Measurements from ENCODE around the gene SLC35E3.
"Not testable (repeated sequence)": the region's sequence is repeated elsewhere in the genome, so short reads cannot be mapped to it uniquely, and the experiment has no call there.

Gene SLC35E3

GRCh38 chr12:68796399-68796798 is 50.4 kb downstream of the SLC35E3 start:
- no peak for DNase-seq

- DNase-seq, result no peak
Measured at GRCh38 chr12:68798882-68799234, 52.9 kb downstream of the SLC35E3 start.

GRCh38 chr12:68800294-68800693 is 54.3 kb downstream of the SLC35E3 start:
- DNase-seq, result no peak

- not testable (repeated sequence) for DNase-seq
Measured at GRCh38 chr12:68801124-68801523, 55.1 kb downstream of the SLC35E3 start.

- not testable (repeated sequence) for DNase-seq
Measured at GRCh38 chr12:68802372-68802745, 56.4 kb downstream of the SLC35E3 start.

- not testable (repeated sequence) for DNase-seq
Measured at GRCh38 chr12:68802911-68803651, 57.1 kb downstream of the SLC35E3 start.

- no peak for DNase-seq
Measured at GRCh38 chr12:68803948-68804656, 58.1 kb downstream of the SLC35E3 start.

GRCh38 chr12:68804657-68805591 is 58.9 kb downstream of the SLC35E3 start:
- no peak for DNase-seq

- no peak for DNase-seq
Measured at GRCh38 chr12:68805592-68806120, 59.7 kb downstream of the SLC35E3 start.

GRCh38 chr12:68806488-68807237 is 60.7 kb downstream of the SLC35E3 start:
- no peak for DNase-seq

GRCh38 chr12:68807274-68807575 is 61.2 kb downstream of the SLC35E3 start:
- not testable (repeated sequence) for DNase-seq

- peak; percentile 97 for DNase-seq
Measured at GRCh38 chr12:68807576-68808387, 61.8 kb downstream of the SLC35E3 start, which contains the start of gene MDM2. Gene MDM2, plus strand, starts transcription at chr12:68808177. Its CDS starts 301 bp downstream, at chr12:68808478.

GRCh38 chr12:68808388-68809189 is 62.6 kb downstream of the SLC35E3 start:
- DNase-seq, result peak; percentile 28

GRCh38 chr12:68809190-68810026 is 63.4 kb downstream of the SLC35E3 start:
- DNase-seq, result no peak

GRCh38 chr12:68810027-68810389 is 64.0 kb downstream of the SLC35E3 start:
- DNase-seq, result not testable (repeated sequence)

GRCh38 chr12:68811573-68811972 is 65.6 kb downstream of the SLC35E3 start:
- DNase-seq, result not testable (repeated sequence)

GRCh38 chr12:68812553-68813241 is 66.7 kb downstream of the SLC35E3 start:
- DNase-seq, result no peak

- DNase-seq, result no peak
Measured at GRCh38 chr12:68813242-68813593, 67.2 kb downstream of the SLC35E3 start.
